COLO829 (cell line): Measurements from ENCODE around the gene PEPD.
"Not testable (repeated sequence)": the region's sequence is repeated elsewhere in the genome, so short reads cannot be mapped to it uniquely, and the experiment has no call there.

ENCODE experiments used
- DNase-seq: peaks from one replicate; pipeline ENCODE4 v3.0.0; 2012; ENCODE audit warnings: low spot score

PEPD gene

GRCh38 chr19:33497131-33497777 lies 24.3 kb downstream of the PEPD start:
- DNase-seq, result no peak

- DNase-seq, result no peak
These were observed 25.3 kb downstream of the PEPD start for GRCh38 chr19:33496038-33496895.

DNA sequence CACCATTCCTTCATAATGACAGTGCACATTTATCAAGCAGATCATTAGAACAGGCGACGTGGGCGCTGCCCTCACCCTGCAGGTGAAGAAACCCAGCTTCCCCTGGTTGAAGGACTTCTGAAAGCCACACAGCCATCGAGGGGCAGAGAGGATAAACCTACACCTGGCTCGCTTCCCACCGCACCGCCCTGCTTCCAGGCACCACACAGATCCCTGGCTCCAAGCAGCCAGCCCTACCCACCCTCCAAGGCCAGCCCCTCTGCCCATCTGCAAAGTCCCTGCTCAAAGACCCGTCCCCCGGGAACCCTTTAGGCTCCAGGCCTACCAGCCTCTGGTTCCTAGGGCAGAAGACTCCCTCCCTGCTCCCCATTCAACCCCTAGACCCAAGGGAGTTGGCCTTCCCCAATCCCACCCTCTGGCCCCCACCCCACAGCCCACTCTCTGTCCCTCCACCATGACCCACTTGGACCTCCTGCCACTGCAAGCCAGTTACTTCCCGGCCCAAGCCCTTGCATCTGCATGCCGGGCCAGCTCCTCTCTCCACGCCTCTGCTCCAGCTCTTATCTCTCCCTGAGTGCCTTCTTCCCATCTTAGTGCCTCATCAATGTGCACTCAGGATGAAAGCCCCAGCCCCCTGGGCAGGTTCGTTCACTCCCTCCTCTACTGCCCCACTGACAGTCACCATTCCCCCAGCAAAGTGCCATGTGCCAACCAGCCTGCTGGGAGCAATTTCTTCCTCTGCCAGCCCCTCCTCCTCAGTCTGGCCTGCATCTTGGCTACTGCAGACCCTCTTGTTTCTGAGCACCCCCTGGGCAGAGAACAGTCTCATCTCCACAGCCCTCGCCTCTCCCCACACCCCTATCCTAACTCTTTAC lies 28.0 kb downstream of the PEPD start:
- no peak for DNase-seq

GRCh38 chr19:33492951-33493350 lies 28.6 kb downstream of the PEPD start:
- DNase-seq, result no peak

- DNase-seq, result no peak
These were observed 29.5 kb downstream of the PEPD start for GRCh38 chr19:33492090-33492489.

- not testable (repeated sequence) for DNase-seq
These were observed 31.0 kb downstream of the PEPD start for GRCh38 chr19:33490596-33490995.

DNA sequence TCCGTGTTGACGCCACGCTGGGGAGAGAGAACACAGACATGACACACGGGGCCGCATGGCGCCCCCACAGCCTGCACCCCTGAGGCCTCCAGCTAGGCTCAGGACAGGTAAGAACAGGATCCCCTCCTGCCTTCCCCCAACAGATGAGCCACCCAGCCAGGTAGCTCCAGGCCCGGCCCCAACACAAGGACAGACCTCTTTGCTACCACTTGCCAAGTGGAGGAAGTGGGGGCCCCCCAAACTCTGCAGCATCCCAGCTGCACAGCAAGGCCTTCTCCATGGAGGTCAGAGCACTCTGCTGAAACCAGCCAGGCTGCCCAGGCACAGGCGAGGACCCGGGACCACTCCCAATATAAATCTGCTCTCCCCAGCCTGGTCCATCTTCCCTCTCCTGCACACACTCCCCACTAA lies 31.5 kb downstream of the PEPD start:
- no peak for DNase-seq

DNA sequence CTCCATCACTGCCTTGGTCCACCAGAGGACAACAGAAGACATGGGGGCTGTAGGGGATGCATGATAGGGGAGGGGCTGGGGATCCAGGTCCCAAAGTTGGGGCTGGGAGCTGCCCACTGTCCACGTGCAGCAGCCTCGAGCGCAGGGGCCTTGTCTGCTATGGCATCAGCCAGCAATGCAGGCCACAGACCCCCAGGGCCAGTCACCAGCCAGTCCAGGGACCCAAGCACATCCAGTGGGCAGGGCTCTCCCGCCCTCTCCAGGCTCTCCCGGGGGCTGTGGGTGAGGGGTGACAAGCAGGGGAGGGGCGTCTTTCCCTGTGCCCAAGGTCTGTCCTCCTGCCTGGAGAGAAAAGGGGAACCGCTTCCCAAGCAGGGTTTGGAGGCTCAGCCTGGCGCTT lies 32.8 kb downstream of the PEPD start:
- no peak for DNase-seq

- DNase-seq, result no peak
These were observed 33.4 kb downstream of the PEPD start for GRCh38 chr19:33487901-33488800.

DNA sequence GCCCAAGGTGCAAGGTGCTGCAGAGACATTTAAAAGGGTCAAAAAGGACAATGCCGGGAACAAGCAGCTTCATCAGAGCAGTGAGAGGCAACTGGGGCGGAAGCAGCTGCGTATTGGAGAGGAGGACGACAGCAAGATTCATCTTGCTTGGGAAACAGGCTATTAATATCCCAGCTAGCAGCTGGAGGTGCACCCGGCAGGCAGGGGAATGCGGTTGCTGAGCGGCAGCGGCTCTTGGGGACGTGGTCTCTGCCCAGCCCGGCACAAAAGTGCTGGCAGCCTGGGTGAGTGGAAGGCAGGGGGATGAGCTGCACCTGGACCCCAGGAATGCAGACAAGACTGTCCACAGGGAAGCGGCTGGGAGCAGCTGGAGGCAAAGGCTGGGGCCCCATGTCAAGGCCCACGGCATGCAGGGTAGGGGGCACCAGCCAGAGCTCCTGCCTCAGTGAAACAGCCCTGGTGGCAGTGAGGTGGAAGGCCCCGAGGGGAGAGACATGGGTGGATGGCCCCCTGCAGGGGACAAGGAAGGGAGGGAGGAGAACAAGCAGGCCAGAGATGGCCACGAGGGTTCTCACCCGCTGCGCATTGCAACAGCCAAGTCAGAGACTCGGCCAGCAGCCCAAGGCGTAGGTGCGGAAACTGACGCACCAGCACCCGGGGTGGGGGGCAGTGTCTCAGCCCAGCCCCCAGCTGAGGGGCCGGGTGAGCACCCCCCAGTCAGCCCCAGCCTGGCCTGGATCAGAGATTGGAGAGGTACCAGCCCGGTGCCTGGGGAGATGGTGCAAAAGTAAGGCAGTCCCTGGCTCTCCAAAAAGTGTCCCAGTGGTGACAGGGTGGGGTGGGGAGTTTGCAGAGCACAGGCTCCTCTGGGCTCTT lies 34.4 kb downstream of the PEPD start:
- DNase-seq, result no peak

- no peak for DNase-seq
These were observed 35.2 kb downstream of the PEPD start for GRCh38 chr19:33486407-33486806.

DNA sequence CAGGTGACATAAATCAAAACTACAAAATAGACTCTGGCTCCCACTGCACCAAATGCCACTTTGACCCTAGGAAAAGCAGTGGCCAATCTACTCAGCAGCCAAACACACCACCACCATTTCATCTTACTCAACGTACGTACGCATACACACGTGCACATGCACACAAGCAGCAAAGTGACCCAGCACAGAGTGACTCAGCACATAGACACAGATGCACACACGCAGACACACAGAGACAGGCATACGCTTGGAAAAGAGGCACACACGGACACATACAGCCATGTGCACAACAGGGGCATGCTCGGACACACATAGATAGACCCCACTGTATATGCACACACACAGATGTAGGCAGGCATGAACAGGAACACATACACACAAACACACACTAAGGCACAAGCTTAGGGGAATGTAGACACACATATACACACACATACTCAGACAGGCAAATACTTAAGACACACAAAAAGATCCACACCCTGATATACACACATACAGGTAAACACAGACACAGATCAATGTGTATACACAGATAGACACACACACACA lies 37.3 kb downstream of the PEPD start:
- no peak for DNase-seq

DNA sequence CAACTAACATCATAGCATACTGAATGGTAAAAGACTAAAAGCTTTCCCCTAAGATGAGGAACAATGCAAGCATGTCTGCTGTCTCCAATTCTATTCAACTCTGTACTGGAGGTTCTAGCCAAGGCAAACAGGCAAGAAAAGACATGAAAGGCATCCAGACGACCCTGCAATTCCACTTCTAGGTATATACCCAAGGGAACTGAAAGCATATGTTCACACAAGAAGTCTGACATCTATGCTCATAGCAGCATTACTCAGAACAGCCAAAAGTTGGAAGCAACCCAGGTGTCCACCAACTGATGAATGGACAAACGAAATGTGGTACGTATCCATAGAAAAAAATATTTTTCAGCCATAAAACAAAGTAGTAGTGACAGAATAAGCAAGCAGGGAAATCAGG lies 39.1 kb downstream of the PEPD start:
- DNase-seq, result no peak

- DNase-seq, result no peak
These were observed 39.7 kb downstream of the PEPD start for GRCh38 chr19:33481863-33482262.

GRCh38 chr19:33479570-33479969 lies 42.0 kb downstream of the PEPD start:
- DNase-seq, result not testable (repeated sequence)

DNA sequence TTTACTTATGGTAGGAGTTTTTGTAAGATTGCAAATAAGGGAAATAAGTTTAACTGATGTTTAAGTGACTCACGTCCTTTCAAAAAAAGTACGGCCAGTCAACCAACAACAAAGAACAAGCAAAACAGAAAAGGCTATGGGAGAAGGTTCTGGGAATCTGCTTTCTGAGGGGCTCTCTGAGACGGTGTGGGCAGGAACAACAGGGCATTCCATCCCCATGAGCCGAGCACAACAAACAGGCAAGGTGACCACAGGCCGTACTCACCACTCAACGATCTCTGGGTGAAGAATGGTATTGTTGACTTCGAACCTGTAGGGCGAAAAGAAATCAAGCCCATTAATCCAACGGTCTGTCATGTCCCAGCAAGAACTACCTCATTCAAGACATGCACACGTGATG lies 43.8 kb downstream of the PEPD start:
- no peak for DNase-seq

- DNase-seq, result no peak
These were observed 45.4 kb downstream of the PEPD start for GRCh38 chr19:33476151-33476707.

DNA sequence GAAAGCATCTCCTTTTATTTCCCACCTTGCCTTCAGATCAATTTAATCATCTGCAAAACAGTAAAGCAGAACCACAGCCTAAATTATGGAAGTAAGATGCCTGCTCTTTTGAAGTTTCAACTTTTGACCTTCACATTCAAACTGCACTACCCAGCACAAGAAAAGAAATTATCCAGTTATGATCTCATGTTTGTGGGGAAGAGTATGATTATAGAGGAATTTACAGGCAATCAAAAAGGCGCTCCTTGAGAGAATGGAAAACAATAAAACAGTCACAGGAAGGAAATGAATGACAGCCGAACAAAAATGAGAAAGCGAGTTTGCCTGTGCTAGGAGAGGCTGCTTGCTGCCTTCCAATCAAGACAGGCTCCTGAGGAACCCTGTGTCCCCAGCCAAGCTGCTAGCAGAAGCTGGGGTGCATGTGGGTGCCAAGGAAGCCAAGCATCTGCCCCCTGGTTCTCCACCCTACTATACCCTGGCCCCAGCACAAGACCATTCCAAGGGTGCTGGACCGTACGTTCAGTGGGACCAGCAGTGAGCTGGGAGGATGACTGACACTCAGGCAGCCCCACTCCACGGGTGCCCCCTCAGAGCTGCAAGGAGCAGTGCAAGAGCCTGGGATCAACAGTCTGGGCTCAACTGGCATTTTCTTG lies 47.8 kb downstream of the PEPD start:
- peak; percentile 34 for DNase-seq
